Stimulated activated CD4-positive, alpha-beta T cell treated with anti-CD3 and anti-CD28 coated beads, TNF-alpha, amount 100 ng/mL, for 24 hours (primary cell): Measurements from ENCODE around the gene TTC27.
"Not testable (repeated sequence)": the region's sequence is repeated elsewhere in the genome, so short reads cannot be mapped to it uniquely, and the experiment has no call there.

Experiments used
- DNase-seq, 3 experiments: peaks; one replicate each; pipeline ENCODE4 v3.0.0-alpha.2; 2020; ENCODE audit warnings: low read depth in 3 of 3

Gene TTC27

DNA sequence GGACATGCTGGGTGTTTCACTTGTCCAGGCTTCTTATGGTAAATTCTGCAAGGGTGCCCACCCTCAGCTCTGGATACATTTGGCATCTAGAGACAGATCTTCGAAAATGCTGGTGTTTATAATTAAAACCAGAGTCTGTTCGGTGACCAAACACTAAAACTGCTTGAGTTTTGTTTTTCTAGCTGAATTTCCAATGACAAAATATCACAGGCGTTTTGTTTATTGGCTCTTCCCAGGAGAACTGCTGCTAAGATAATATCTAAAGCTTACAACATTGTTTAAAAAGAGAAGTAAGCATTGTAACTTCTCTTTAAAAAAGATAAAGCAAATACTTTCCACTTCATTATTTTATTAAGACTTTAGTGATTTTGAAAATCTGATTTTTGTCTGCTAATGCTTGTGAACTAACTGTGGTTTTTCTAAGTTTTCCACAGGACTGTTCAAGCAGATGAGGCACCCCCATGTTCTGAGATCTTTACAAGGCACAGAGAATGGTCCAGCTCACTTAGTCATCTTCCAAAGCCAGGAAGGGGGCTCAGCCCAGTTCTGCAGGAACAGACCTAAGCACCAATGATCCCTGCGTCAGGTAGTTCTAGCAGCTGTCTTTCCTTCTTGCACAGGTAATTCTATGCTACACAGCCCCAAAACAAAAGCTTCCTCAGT, 224.1 kb downstream of the TTC27 start:
- DNase-seq = no peak

DNA sequence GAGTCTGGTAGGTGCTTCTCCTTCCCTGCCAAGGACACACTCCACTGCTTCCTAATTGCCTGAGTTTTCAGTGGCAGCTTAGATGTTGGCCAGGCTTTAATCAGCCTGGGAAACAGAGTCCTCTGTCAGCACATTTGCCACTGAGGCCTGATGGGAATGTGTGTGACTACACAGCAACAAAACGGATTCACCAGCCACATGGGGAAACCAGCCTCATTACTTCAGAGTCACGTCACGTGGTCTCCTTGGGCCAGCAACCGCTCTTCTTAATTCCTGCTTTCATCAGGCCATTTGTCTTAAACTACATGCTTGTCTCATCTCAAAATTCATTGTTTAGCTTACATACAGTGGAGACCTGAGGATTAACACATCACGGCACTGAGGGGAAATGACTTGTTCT, 225.0 kb downstream of the TTC27 start:
- DNase-seq = no peak

DNA sequence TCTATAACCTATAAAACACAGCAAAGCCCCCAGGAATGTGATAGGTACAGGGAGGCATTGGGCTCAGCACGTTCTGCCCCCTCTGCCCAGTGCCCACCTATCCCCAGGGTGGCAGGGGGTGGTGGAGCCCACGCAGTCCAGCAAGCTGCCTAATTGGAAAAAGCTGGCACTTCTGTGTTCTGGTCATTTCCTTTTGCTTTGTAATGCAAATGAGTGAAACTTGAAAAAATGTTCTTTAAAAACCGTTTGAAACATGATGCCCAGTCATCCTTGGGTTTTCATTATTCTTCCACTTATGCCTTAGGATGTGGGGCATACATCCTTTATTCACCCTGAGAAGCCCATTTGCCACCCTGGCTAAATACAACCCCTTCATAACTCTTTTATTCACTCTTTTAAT, 229.0 kb downstream of the TTC27 start:
- no peak for DNase-seq

DNA sequence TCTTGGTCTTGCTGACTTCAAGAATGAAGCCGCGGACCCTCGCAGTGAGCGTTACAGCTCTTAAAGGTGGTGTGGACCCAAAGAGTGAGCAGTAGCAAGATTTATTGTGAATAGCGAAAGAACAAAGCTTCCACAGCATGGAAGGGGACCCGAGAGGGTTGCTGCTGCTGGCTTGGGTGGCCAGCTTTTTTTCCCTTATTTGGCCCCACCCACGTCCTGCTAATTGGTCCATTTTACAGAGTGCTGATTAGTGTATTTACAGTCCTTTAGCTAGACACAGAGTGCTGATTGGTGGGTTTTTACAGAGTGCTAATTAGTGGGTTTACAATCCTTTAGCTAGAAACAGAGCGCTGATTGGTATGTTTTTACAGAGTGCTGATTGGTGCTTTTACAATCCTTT, 230.9 kb downstream of the TTC27 start:
- no peak for DNase-seq

DNA sequence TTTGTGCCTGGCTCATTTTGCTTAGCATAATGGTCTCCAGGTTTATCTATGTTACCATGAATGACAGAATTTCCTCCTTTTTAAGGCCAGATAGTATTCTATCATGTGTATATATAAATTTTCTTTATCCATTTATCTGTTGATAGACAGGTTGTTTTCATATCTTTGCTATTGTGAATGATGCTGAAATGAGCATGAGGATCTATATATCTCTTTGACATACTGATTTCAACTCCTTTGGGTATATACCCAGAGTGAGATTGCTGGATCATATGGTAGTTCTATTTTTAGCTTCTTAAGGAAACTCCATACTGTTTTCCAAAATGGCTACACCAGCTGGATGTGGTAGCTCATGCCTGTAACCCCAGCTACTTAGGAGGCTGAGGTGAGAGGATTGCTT, 232.5 kb downstream of the TTC27 start:
- no peak for DNase-seq

DNA sequence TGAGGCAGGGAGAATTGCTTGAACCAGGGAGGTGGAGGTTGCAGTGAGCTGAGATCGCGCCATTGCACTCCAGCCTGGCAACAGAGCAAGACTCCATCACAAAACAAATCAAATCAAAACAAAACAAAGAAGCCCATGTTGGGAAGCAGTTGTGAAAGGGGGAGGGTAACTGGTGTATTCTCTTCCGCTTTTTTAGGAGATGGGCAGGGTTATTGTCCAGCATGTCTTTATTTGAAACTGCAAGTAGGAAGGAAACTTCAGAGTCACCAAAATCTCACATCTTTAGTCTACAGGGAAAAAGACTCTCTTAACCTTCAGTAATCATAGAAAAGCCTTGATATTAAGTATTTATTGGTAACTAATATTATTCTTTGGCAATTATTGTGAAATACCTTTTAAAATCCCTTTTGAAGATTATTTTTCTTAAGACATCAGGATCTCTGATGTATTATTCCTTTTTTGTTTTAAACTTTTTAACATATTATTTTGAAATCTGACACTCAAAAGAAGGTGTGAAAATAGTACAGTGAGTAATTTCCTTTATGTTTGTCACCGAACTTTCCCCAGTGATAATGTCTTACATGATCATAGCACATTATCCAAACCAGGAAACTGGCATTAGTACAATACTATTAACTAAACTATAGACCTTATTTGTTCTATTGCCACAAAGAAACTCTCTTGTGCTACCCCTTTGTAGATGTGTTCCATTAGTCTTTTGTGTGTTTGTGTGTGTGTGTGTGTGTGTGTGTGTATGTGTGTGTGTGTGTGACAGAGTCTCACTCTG, 234.6 kb downstream of the TTC27 start:
- DNase-seq = no peak

DNA sequence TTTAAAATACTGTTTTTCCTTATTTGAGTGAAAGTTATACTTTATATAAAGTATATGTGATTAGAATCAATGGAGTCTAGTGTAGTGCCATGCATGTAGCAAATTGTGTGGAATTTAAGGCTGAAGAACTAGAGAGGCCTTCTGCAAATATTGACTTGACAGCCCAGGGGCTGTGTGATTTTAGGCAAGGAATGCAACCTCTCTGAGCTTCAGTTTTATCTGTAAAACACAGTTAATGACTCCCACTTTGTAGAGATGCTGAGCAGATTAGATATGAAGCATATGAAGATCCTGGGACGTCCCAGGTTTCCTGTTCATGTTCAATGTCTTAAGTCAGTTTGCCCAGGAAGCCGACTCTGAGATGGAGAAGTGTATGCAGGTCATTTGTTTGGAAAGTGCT, 235.5 kb downstream of the TTC27 start:
- DNase-seq = no peak

DNA sequence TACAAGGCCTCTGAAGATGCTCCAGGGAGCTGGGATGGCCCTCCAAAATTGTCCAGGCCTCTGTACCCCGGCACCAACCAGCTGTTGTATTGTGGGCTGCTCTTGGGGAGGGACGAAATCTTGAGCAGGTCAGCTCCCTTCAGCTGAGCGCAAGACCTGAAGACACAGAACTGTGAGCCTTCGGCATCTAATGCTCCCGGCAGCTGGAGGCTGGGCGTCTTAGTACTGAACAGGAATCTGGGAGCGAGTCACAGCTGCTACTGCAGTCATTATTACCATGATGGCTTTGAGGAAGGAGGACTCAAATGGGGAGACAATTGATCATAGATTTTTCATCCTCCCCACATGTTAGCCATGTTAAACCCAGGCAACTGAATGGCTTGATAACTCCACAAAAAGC, 236.0 kb downstream of the TTC27 start:
- DNase-seq = no peak

DNA sequence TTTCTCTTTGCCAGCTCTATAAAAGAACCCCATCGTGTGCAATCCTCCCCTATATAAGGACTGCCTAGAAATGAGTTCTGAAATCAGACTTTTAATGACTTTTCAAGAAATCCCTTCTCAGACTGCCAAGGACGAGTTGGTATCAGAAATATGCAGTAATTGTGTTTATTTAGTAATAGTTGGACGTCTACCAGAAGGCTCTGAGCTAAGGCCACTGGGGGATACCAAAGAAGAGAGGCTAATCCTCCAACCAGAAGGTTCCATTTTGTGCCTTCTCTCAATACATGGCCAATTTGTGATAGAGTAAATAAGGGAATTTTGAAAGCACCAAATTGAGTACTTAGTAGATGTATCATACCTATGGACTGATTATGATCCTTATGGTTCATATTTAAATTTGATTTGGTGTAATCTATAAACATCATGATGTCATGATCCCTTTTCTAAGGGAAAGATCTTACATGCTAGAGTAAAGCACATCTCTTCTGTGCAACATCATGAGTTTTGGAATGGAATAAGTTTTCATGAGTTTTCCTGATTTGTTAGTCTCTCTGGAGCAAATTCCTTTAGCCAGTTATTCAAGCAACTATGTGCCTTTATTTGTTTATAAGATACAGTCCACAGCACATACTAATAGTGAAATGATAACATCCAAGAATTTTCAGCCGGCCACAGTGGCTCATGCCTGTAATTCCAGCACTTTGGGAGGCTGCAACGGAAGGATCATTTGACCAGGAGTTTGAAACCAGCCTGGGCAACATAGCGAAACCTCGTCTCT, 236.7 kb downstream of the TTC27 start:
- no peak for DNase-seq

DNA sequence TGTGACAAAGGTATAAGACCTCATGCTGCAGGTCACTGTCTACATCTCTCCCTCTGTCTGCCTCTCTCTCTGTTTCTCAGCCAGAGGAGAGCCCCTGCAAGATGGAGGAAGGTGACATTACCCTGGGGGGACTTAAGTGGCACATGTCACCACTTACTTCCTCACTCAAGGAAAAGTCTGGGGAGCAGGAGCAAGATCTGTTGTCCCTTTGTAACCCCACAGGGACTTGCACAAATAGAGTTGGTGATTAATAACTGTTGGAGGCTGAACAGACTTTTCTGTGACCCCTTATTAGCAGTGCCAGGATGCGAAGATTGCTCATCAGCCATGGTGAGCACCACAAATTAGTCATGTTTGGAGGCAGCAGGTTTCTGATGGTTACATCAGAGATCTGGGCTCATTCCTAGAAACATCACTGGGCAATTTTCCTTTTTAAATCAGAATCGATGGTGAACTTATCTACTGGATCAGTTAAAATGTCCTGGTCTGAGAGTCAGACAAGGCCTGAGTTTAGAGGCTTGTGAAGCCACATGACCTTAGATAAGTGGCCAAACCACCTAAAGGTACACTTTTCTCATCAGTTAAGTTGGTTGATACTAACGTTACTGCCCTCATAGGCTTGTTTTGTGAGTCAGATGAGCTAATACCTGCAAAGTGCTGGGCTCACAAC, 237.7 kb downstream of the TTC27 start:
- DNase-seq = no peak

DNA sequence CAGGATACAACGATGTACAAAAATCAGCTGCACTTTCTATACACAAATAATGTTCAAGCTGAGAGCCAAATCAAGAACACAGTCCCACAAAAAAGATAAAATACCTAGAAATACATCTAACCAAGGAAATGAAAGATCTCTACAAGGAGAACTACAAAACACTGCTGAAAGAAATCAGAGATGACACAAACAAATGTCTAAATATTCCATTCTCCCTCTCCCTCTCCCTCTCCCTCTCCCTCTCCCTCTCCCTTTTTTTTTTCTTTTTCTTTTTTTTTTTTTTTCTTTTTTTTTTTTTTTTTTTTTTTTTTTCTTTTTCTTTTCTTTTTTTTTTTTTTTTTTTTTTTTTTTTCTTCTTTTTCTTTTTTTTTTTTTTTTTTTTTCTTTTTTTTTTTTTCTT, 238.6 kb downstream of the TTC27 start:
- DNase-seq = not testable (repeated sequence)
